GM18502 (cell line): ENCODE measurements around the gene APC2.

Source experiments
- ATAC-seq: cut with Tn5 transposase; IDR thresholded peaks from one replicate; pipeline ENCODE4 v1.9.1; 2021; ENCODE audit warnings: mild to moderate bottlenecking; ENCODE audit not compliant: unreplicated experiment, poor library complexity

The APC2 gene

GRCh38 chr19:1459479-1459878 lies 9.6 kb downstream of the APC2 start:
- no peak for ATAC-seq

DNA sequence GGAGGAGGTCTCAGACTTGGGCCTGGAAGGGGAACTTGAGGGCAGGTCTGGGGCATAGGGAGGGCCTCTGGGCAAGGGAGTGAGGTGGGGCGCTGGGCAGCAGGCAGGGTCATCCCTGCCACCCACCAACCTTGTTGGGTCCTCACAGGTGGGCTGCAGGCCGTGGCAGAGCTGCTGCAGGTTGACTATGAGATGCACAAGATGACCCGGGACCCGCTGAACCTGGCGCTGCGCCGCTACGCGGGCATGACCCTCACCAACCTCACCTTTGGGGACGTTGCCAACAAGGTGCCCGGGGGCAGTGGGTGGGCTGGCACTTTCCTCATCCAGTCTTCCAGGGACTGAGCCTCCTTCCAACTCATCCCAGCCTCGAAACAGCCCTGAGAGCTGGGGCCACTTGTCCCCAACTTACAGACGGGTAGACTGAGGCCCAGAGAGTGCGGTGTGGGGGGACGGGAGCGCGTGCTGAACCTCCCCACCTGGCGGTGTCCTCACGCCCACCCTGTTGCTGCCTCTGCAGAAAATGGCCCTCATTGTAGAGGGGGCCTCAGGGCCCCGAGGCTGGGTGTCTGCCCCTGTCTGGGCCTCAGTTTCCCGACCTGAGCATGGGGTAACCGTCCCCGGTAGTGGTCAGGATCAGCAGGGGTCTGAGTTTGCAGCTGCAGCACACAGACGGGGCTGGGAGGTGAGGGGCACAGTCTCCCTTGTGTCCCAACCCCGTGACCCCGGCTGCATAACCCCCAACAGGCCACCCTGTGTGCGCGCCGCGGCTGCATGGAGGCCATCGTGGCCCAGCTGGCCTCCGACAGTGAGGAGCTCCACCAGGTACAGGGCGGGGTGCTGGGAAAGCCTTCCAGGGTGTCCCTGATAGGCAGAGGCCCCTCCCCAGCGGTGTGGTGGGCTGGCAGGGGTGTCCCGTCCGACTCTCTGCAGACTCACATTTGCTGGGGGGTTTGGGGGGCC lies 10.4 kb downstream of the APC2 start:
- no peak for ATAC-seq

- ATAC-seq: no peak
These were observed 11.9 kb downstream of the APC2 start for GRCh38 chr19:1461862-1462261.

GRCh38 chr19:1465191-1466016 lies 15.5 kb downstream of the APC2 start:
- no peak for ATAC-seq

DNA sequence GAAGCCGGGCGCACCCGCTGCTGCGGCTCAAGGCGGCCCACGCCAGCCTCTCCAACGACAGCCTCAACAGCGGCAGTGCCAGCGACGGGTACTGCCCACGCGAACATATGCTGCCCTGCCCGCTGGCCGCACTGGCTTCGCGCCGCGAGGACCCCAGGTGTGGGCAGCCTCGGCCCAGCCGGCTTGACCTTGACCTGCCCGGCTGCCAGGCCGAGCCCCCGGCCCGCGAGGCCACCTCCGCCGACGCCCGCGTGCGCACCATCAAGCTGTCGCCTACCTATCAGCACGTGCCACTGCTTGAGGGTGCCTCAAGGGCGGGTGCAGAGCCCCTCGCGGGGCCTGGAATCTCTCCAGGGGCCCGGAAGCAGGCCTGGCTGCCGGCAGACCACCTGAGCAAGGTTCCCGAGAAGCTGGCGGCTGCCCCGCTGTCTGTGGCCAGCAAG lies 16.1 kb downstream of the APC2 start:
- ATAC-seq: no peak

- ATAC-seq: no peak
These were observed 16.7 kb downstream of the APC2 start for GRCh38 chr19:1466461-1467214.

DNA sequence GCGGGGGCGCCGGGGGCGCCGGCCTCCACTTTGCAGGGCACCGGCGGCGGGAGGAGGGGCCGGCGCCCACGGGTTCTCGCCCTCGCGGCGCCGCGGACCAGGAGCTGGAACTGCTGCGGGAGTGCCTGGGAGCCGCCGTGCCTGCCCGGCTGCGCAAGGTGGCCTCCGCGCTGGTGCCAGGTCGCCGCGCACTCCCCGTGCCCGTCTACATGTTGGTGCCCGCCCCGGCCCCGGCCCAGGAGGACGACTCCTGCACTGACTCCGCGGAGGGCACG lies 17.2 kb downstream of the APC2 start:
- ATAC-seq: no peak

DNA sequence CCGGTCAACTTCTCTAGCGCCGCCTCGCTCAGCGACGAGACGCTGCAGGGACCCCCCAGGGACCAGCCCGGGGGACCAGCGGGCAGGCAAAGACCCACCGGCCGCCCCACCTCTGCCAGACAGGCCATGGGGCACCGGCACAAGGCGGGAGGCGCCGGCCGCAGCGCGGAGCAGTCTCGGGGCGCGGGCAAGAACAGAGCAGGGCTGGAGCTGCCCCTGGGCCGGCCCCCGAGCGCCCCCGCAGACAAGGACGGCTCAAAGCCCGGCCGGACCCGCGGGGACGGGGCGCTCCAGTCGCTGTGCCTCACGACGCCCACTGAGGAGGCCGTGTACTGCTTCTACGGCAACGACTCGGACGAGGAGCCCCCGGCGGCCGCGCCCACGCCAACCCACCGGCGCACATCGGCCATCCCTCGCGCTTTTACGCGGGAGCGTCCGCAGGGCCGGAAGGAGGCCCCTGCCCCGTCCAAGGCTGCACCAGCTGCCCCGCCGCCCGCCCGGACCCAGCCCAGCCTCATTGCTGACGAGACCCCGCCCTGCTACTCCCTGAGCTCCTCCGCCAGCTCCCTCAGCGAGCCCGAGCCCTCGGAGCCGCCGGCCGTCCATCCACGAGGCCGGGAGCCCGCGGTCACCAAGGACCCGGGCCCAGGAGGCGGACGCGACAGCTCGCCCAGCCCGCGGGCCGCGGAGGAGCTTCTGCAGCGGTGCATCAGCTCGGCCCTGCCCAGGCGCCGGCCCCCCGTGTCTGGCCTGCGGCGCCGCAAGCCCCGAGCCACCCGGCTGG lies 17.8 kb downstream of the APC2 start:
- no peak for ATAC-seq

DNA sequence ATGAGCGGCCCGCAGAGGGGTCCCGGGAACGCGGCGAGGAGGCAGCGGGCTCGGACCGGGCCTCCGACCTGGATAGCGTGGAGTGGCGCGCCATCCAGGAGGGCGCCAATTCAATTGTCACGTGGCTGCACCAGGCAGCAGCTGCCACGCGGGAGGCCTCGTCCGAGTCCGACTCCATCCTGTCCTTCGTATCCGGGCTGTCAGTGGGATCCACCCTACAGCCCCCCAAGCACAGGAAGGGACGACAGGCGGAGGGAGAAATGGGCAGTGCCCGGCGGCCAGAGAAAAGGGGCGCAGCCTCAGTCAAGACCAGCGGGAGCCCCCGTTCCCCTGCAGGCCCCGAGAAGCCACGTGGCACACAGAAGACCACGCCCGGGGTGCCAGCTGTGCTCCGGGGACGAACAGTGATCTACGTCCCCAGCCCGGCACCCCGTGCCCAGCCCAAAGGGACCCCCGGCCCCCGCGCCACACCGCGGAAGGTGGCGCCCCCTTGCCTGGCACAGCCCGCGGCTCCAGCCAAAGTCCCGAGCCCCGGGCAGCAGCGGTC lies 18.4 kb downstream of the APC2 start:
- ATAC-seq: no peak

- no peak for ATAC-seq
These were observed 18.9 kb downstream of the APC2 start for GRCh38 chr19:1468821-1469254.

- ATAC-seq: no peak
These were observed 19.5 kb downstream of the APC2 start for GRCh38 chr19:1469255-1470054.

DNA sequence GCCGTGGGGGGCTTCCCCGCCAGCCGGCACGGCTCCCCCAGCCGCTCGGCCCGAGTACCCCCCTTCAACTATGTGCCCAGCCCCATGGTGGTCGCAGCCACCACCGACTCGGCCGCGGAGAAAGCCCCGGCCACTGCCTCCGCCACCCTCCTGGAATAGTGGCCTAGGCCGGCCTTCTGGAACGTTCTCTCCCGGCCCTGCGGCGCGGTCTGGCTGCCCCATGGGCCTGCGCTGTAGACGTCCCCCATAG lies 20.1 kb downstream of the APC2 start:
- no peak for ATAC-seq

DNA sequence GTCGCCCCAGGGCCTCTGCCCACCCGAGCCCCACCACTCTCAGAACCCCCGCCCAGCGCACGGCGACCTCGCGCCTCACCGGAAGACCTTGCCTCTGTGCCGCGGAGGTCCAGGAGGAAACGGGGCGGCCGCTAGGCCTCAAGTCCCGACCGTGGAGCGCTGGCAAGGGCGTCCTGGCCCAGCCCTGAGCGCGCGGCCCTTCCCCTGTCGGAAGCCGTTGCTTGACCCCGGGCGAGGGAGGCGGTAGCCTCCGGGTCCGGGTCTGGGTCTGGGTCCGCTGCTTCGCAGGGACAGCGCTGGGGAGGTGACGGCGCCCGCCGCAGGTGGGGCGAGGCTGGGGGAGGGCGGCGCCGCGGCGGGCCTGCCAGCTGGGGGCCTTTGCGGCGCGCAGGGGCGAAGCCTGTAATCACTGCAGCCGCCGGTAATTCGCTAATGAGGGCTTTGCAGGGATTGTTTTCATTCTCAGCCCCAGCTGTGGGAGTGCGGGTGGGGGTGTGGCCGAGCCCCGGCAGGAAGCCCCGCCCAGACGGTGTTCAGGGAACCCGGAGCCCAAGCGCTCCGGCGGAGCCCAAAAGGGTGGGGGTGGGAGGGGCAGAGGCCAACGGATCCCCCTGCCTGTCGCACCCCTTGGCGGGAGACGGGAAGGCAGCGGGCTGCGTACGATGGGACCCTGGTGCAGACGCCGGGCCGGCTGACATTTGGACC lies 20.5 kb downstream of the APC2 start:
- ATAC-seq: no peak

- no peak for ATAC-seq
These were observed 21.1 kb downstream of the APC2 start for GRCh38 chr19:1471010-1471514.

- no peak for ATAC-seq
These were observed 21.7 kb downstream of the APC2 start for GRCh38 chr19:1471515-1472160.

DNA sequence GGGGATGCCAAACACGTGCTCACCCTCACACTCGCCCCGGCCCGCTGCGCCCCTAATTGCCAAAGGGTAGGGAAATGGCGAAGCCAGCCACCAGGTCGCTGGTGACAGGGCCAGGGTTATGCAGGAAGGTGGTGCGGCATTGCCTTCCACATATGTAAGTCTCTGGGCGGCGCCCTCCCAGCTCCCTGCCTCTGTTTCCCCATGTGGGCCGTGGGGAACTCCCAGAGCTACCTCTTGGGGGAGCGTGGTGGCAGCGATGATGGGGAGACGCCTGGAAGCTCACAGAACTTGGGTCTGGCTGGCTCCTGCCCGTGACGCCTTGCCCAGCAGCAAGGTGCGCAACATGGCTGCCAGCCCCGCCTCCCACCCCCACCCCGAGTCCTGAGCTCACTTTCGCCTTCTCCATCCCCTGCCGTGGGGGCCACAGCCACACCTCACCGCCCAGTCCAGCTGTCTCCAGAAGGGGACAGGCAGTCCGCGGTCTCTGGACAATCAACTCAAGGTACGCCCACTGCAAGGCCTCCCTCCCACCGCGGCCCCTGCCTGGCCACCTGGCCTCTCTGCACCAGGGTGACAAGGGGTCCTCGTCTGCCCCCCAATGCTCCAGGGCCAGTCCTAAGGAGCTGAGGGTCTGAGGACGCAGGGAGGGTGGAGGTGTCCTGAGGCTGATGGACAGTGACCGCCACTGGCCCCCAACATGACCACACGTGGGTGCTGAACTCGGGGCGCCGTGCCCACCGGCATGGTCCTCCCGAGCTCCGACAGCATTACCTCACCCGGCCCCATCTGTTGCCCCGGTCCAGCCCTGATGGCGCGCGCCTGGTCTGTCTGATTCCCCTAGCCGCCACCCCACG lies 22.5 kb downstream of the APC2 start:
- ATAC-seq: no peak
